PC-9 (cell line): ENCODE results near the gene ZKSCAN4.

Experiments used
- CTCF ChIP-seq: fragments of 200-600 bp; sonication (generic); conservative IDR thresholded peaks from 2 replicates; pipeline ENCODE4 v1.6.1; 2017; ENCODE audit warnings: mixed run types, antibody characterized with exemption, mild to moderate bottlenecking, moderate library complexity
- EZH2 ChIP-seq: fragments of 200-600 bp; sonication (generic); IDR thresholded peaks from 2 replicates; pipeline ENCODE4 v1.8.0; 2017; ENCODE audit warnings: antibody characterized with exemption, low read depth

GRCh38 chr6:28295326-28295725 is 43.3 kb upstream of the ZKSCAN4 start:
- no peak for TF ChIP-seq CTCF
- TF ChIP-seq EZH2, result no peak
